H1 (cell line): ENCODE data around the gene PRKCA.

Experiments
- CREB1 ChIP-seq: IDR thresholded peaks from 2 replicates; pipeline ENCODE4 v1.6.1; 2012; ENCODE audit warnings: inconsistent platforms
- EP300 ChIP-seq, 2 experiments: IDR thresholded peaks; 1 replicate in 1 of 2; 2 replicates in 1 of 2; pipeline ENCODE4 v1.6.1; 2011 to 2012; ENCODE audit warnings: low read depth in 2 of 2, low read length in 2 of 2, mild to moderate bottlenecking in 2 of 2, borderline replicate concordance in 1 of 2, inconsistent platforms in 1 of 2, moderate library complexity in 1 of 2
- EZH2 ChIP-seq: fragments of 200-600 bp; sonication (generic); IDR thresholded peaks from 2 replicates; pipeline ENCODE4 v1.7.1; 2012; ENCODE audit warnings: low read depth, mild to moderate bottlenecking, moderate library complexity, low read length, inconsistent platforms; ENCODE audit not compliant: severe bottlenecking
- NRF1 ChIP-seq: IDR thresholded peaks from 2 replicates; pipeline ENCODE4 v1.6.1; 2011; ENCODE audit warnings: mild to moderate bottlenecking, low read depth, low read length, improper control_type of control experiment
- POLR2A ChIP-seq, 2 experiments: IDR thresholded peaks; 1 replicate in 1 of 2; 2 replicates in 1 of 2; pipeline ENCODE4 v1.6.1; 2011; ENCODE audit warnings: low read depth in 2 of 2, low read length in 2 of 2, mild to moderate bottlenecking in 2 of 2; ENCODE audit errors: control extremely low read depth in 1 of 2
- TCF12 ChIP-seq: IDR thresholded peaks from 2 replicates; pipeline ENCODE4 v1.6.1; 2011; ENCODE audit warnings: low read depth, mild to moderate bottlenecking, low read length
- YY1 ChIP-seq: IDR thresholded peaks from 2 replicates; pipeline ENCODE4 v1.6.1; 2011; ENCODE audit warnings: low read depth, mild to moderate bottlenecking, low read length
- TF ChIP-seq, protein P1 (sequence below): IDR thresholded peaks from 2 replicates; pipeline ENCODE4 v1.6.1; 2012; ENCODE audit warnings: inconsistent platforms
- TF ChIP-seq, protein P2 (sequence below), 3 experiments: IDR thresholded peaks; 1 replicate in 2 of 3; 2 replicates in 1 of 3; pipeline versions ENCODE4 v1.5.1 to v1.6.1; 2011; ENCODE audit warnings: low read length in 3 of 3, mild to moderate bottlenecking in 3 of 3, inconsistent platforms in 2 of 3, low read depth in 1 of 3, moderate library complexity in 1 of 3; ENCODE audit not compliant: insufficient read depth in 1 of 3; ENCODE audit errors: control extremely low read depth in 1 of 3
- TF ChIP-seq, protein P3 (sequence below): IDR thresholded peaks from 2 replicates; pipeline ENCODE4 v1.6.1; 2012; ENCODE audit warnings: low read length, inconsistent platforms
- TF ChIP-seq, protein P4 (sequence below): IDR thresholded peaks from 2 replicates; pipeline ENCODE4 v1.6.1; 2012; ENCODE audit warnings: inconsistent platforms

DNA sequence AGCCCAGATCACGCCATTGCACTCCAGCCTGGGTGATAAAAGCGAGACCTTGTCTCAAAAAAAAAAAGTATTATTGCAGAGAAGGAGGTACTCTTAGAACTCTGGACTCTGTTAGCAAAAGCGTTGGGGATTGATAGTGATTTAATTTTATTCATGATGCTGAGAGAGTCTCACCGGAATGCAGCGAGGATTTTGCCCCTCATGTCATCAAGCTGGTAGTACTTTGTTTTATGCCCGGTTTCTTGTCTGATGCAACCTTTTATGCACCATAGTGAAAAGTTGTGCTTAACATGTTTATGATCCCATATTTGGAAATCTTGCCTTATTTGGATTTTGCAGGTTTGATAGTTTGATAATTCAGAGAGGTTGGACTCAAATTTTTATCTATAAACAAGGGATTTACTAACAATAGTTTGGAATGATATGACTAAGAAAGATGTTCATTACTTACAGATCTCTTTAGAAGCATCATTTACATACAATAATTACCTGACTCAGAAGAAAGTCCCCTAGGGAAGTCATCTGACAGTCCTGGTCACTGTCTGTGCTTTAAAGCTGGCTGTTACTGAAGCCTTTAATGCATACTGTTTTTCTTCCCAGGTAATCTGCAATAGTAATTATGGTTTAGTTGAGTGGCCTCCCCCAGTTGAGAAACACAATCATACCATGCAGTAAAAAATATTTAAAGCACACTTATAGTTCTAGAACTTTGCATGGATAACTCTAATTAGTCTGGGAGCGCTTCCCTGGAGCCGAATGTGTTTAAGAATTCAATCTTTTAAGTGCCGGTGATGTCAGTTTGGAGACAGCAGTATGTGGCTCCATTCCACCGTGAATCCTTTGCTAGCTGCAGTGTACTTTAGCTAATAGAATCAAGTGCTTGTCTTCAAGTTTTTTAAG, 120.9 kb downstream of the PRKCA start:
- no peak for TF ChIP-seq EP300 (IDR thresholded peaks at IDR 0.05; ENCODE audit: borderline replicate concordance in 1 of 2, low read depth in 2 of 2, low read length in 2 of 2)
- TF ChIP-seq CREB1, result no peak
- TF ChIP-seq, protein P1, sequence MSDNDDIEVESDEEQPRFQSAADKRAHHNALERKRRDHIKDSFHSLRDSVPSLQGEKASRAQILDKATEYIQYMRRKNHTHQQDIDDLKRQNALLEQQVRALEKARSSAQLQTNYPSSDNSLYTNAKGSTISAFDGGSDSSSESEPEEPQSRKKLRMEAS, result no peak
- TF ChIP-seq TCF12, result no peak
- TF ChIP-seq, protein P2, sequence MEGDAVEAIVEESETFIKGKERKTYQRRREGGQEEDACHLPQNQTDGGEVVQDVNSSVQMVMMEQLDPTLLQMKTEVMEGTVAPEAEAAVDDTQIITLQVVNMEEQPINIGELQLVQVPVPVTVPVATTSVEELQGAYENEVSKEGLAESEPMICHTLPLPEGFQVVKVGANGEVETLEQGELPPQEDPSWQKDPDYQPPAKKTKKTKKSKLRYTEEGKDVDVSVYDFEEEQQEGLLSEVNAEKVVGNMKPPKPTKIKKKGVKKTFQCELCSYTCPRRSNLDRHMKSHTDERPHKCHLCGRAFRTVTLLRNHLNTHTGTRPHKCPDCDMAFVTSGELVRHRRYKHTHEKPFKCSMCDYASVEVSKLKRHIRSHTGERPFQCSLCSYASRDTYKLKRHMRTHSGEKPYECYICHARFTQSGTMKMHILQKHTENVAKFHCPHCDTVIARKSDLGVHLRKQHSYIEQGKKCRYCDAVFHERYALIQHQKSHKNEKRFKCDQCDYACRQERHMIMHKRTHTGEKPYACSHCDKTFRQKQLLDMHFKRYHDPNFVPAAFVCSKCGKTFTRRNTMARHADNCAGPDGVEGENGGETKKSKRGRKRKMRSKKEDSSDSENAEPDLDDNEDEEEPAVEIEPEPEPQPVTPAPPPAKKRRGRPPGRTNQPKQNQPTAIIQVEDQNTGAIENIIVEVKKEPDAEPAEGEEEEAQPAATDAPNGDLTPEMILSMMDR (IDR thresholded peaks at IDR 0.05; ENCODE audit: control extremely low read depth in 1 of 3, insufficient read depth in 1 of 3, low read depth in 1 of 3, low read length in 3 of 3), result no peak
- no peak for TF ChIP-seq NRF1
- no peak for TF ChIP-seq EZH2
- TF ChIP-seq POLR2A (IDR thresholded peaks at IDR 0.05; ENCODE audit: control extremely low read depth in 1 of 2, low read depth in 2 of 2, low read length in 2 of 2), result no peak
- TF ChIP-seq, protein P3, sequence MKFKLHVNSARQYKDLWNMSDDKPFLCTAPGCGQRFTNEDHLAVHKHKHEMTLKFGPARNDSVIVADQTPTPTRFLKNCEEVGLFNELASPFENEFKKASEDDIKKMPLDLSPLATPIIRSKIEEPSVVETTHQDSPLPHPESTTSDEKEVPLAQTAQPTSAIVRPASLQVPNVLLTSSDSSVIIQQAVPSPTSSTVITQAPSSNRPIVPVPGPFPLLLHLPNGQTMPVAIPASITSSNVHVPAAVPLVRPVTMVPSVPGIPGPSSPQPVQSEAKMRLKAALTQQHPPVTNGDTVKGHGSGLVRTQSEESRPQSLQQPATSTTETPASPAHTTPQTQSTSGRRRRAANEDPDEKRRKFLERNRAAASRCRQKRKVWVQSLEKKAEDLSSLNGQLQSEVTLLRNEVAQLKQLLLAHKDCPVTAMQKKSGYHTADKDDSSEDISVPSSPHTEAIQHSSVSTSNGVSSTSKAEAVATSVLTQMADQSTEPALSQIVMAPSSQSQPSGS, result no peak
- TF ChIP-seq, protein P4, sequence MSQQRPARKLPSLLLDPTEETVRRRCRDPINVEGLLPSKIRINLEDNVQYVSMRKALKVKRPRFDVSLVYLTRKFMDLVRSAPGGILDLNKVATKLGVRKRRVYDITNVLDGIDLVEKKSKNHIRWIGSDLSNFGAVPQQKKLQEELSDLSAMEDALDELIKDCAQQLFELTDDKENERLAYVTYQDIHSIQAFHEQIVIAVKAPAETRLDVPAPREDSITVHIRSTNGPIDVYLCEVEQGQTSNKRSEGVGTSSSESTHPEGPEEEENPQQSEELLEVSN, result no peak
- TF ChIP-seq YY1, result no peak
